ENCODE measurements around the gene PLSCR5. TPM values are rescaled to one million over a fixed set of nuclear protein-coding genes. Genes with fewer than 3 reads are reported as not detected.

The PLSCR5 gene
- total RNA-seq, 4 donors from 2014 or later, result not detected

- DNase-seq, result no peak
- in situ Hi-C loops (cut with MboI; ENCODE audit: low pct_ligation_motif_present in 1 of 4, low pct_unique_long_range_greater_than_20kb in 1 of 4, low sequenced_read_pairs in 3 of 4) (no loop called here), intact Hi-C loops (cut with DNase I; ENCODE audit: low total_unique reads) (no loop called here)
- Histone ChIP-seq H3K9me3 (no peaks in the 10 kb centered on the region), H3K4me1 (no peaks in the 10 kb centered on the region), H3K36me3 (no peaks in the 10 kb centered on the region), H3K4me3 (no peak overlapping the region), H3K27ac (no peak overlapping the region), H3K27me3 (no peaks in the 10 kb centered on the region)
- TF ChIP-seq EP300 (IDR thresholded peaks at IDR 0.05; ENCODE audit: low read depth) (no peak), POLR2A (IDR thresholded peaks at IDR 0.05) (no peak), CTCF (IDR thresholded peaks at IDR 0.05) (no peak), POLR2AphosphoS5 (IDR thresholded peaks at IDR 0.05) (no peak)
- WGBS, 2 donors (ENCODE audit: low coverage in 1 of 2), result 72 to 81% methylated on average over 2 of the region's 2 CpGs
Measured at GRCh38 chr3:146558781-146559180, 46.4 kb downstream of the PLSCR5 start.

GRCh38 chr3:146557745-146558144 lies 47.4 kb downstream of the PLSCR5 start:
- no peaks in the 10 kb centered on the region for H3K36me3 ChIP-seq
- H3K4me3 ChIP-seq, result no peak overlapping the region
- in situ Hi-C loops (cut with MboI; ENCODE audit: low pct_ligation_motif_present in 1 of 4, low pct_unique_long_range_greater_than_20kb in 1 of 4, low sequenced_read_pairs in 3 of 4), result no loop called here
- H3K9me3 ChIP-seq, result no peaks in the 10 kb centered on the region
- WGBS, 2 donors (ENCODE audit: low coverage in 1 of 2), result 79 to 100% methylated on average over 2 to 4 of the region's 4 CpGs
- H3K27ac ChIP-seq, result no peak overlapping the region
- no peak for TF ChIP-seq POLR2AphosphoS5 (IDR thresholded peaks at IDR 0.05)
- TF ChIP-seq POLR2A (IDR thresholded peaks at IDR 0.05), result no peak
- no peak for TF ChIP-seq CTCF (IDR thresholded peaks at IDR 0.05)
- no peak for TF ChIP-seq EP300 (IDR thresholded peaks at IDR 0.05; ENCODE audit: low read depth)
- no peaks in the 10 kb centered on the region for H3K27me3 ChIP-seq
- intact Hi-C loops (cut with DNase I; ENCODE audit: low total_unique reads), result no loop called here
- no peak for DNase-seq
- H3K4me1 ChIP-seq, result no peaks in the 10 kb centered on the region

GRCh38 chr3:146555311-146555710 lies 49.8 kb downstream of the PLSCR5 start:
- Histone ChIP-seq H3K27me3 (no peaks in the 10 kb centered on the region), H3K36me3 (no peaks in the 10 kb centered on the region), H3K27ac (no peak overlapping the region), H3K4me1 (peaks cover 7 to 11% (median 10%) of the 10 kb centered on the region in 4 donors), H3K9me3 (no peaks in the 10 kb centered on the region), H3K4me3 (no peak overlapping the region)
- intact Hi-C loops (cut with DNase I; ENCODE audit: low total_unique reads) (no loop called here), in situ Hi-C loops (cut with MboI; ENCODE audit: low pct_ligation_motif_present in 1 of 4, low pct_unique_long_range_greater_than_20kb in 1 of 4, low sequenced_read_pairs in 3 of 4) (no loop called here)
- DNase-seq, result no peak
- 95 to 100% methylated on average over 2 to 3 of the region's 3 CpGs for WGBS, 2 donors (ENCODE audit: low coverage in 1 of 2)
- no peak for TF ChIP-seq POLR2A (IDR thresholded peaks at IDR 0.05)
- no peak for TF ChIP-seq POLR2AphosphoS5 (IDR thresholded peaks at IDR 0.05)
- no peak for TF ChIP-seq CTCF (IDR thresholded peaks at IDR 0.05)
- TF ChIP-seq EP300 (IDR thresholded peaks at IDR 0.05; ENCODE audit: low read depth), result no peak

- in situ Hi-C loops (cut with MboI; ENCODE audit: low pct_ligation_motif_present in 1 of 4, low pct_unique_long_range_greater_than_20kb in 1 of 4, low sequenced_read_pairs in 3 of 4), result no loop called here
- no peak for DNase-seq
- Histone ChIP-seq H3K4me3 (no peak overlapping the region), H3K9me3 (no peaks in the 10 kb centered on the region), H3K36me3 (no peaks in the 10 kb centered on the region), H3K27me3 (no peaks in the 10 kb centered on the region), H3K4me1 (peaks cover 7 to 19% (median 10%) of the 10 kb centered on the region in 4 donors), H3K27ac (no peak overlapping the region)
- WGBS, 2 donors (ENCODE audit: low coverage in 1 of 2), result 71 to 79% methylated on average over 7 of the region's 7 CpGs
- TF ChIP-seq CTCF (IDR thresholded peaks at IDR 0.05) (no peak), POLR2AphosphoS5 (IDR thresholded peaks at IDR 0.05) (no peak), EP300 (IDR thresholded peaks at IDR 0.05; ENCODE audit: low read depth) (no peak), POLR2A (IDR thresholded peaks at IDR 0.05) (no peak)
- intact Hi-C loops (cut with DNase I; ENCODE audit: low total_unique reads), result no loop called here
Measured at GRCh38 chr3:146554151-146554760, 50.9 kb downstream of the PLSCR5 start.

Data from transverse colon (tissue), 4 donors.